Testis (tissue), 3 donors: Measurements from ENCODE around the gene TSPAN12. TPM values are rescaled to one million over a fixed set of nuclear protein-coding genes. Genes with fewer than 3 reads are reported as not detected.

ENCODE experiments used
- DNase-seq: peaks from one replicate; pipeline ENCODE4 v3.0.0-alpha.2; 2019
- H3K27ac ChIP-seq, 2 donors: fragments of 200-600 bp; sonication (generic); one replicate each; pipeline ENCODE4 v1.5.1; 2019
- H3K27me3 ChIP-seq: fragments of 200-600 bp; sonication (generic); one replicate; pipeline ENCODE4 v1.5.1; 2019
- H3K36me3 ChIP-seq: fragments of 200-600 bp; sonication (generic); one replicate; pipeline ENCODE4 v1.5.1; 2017; ENCODE audit warnings: low read depth; ENCODE audit errors: missing control alignments
- H3K4me1 ChIP-seq: fragments of 200-600 bp; sonication (generic); one replicate; pipeline ENCODE4 v1.5.1; 2019
- H3K4me3 ChIP-seq, 2 donors: fragments of 200-600 bp; sonication (generic); one replicate each; pipeline ENCODE4 v1.5.1; 2017 to 2019
- H3K9me3 ChIP-seq: fragments of 200-600 bp; sonication (generic); one replicate; pipeline ENCODE4 v1.5.1; 2017
- POLR2A ChIP-seq: fragments of 450-650 bp; IDR thresholded peaks from one replicate; pipeline ENCODE4 v1.6.1; 2017; ENCODE audit warnings: antibody characterized with exemption, mild to moderate bottlenecking, moderate library complexity
- WGBS, 2 donors: methylation state at CpG; one replicate each; pipeline ENCODE4 v1.1.5; 2018; 5-methylcytosine and 5-hydroxymethylcytosine counted together
- intact Hi-C: fragments of 100-400 bp; cut with DNase I; formaldehyde crosslinking; loops from one replicate; pipeline ENCODE4 v1.15.1; 2023; ENCODE audit warnings: low total_unique reads
- polyA plus RNA-seq: library from polyadenylated mRNA; stranded (reverse); fragments of 350-450 nt; fragmentation: Illumina TruSeq; extraction: RNeasy Lipid Tissue Mini Kit (QIAGEN cat#74804); gene quantifications from one replicate; pipeline ENCODE4 v1.2.3, GENCODE V29; 2014; ENCODE audit warnings: low read depth, low replicate concordance; ENCODE audit not compliant: insufficient read depth
- total RNA-seq, 2 donors: library from RNA; depleted of rRNA; stranded (reverse); fragments of >200 nt; gene quantifications; one replicate each; pipeline ENCODE4 v1.2.3, GENCODE V29; 2016
- TF ChIP-seq, protein P1 (sequence below), 3 experiments: fragments of 450-650 bp in 2 of 3; fragments of 200-600 bp in 1 of 3; sonication (generic) in 1 of 3; IDR thresholded peaks; one replicate each; pipeline ENCODE4 v1.5.1; 2016 to 2019; ENCODE audit warnings: antibody characterized with exemption in 3 of 3, mild to moderate bottlenecking in 2 of 3, moderate library complexity in 1 of 3

TSPAN12 gene
- total and polyA plus RNA-seq, 3 donors from 2014 or later = 4.3 to 6.6 (median 6.3) TPM

- TF ChIP-seq, protein P1, sequence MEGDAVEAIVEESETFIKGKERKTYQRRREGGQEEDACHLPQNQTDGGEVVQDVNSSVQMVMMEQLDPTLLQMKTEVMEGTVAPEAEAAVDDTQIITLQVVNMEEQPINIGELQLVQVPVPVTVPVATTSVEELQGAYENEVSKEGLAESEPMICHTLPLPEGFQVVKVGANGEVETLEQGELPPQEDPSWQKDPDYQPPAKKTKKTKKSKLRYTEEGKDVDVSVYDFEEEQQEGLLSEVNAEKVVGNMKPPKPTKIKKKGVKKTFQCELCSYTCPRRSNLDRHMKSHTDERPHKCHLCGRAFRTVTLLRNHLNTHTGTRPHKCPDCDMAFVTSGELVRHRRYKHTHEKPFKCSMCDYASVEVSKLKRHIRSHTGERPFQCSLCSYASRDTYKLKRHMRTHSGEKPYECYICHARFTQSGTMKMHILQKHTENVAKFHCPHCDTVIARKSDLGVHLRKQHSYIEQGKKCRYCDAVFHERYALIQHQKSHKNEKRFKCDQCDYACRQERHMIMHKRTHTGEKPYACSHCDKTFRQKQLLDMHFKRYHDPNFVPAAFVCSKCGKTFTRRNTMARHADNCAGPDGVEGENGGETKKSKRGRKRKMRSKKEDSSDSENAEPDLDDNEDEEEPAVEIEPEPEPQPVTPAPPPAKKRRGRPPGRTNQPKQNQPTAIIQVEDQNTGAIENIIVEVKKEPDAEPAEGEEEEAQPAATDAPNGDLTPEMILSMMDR (IDR thresholded peaks at IDR 0.05) = no peak
- Histone ChIP-seq H3K27ac (no peak overlapping the region), H3K4me1 (no peaks in the 10 kb centered on the region), H3K9me3 (no peaks in the 10 kb centered on the region), H3K4me3 (no peak overlapping the region), H3K27me3 (no peaks in the 10 kb centered on the region), H3K36me3 (no peaks in the 10 kb centered on the region)
- no peak for DNase-seq
- WGBS, 2 donors = 84 to 86% methylated on average over 1 of the region's 1 CpG
- intact Hi-C loops = no loop called here
Observed at GRCh38 chr7:120836556-120837115, 21.3 kb downstream of the TSPAN12 start.

DNA sequence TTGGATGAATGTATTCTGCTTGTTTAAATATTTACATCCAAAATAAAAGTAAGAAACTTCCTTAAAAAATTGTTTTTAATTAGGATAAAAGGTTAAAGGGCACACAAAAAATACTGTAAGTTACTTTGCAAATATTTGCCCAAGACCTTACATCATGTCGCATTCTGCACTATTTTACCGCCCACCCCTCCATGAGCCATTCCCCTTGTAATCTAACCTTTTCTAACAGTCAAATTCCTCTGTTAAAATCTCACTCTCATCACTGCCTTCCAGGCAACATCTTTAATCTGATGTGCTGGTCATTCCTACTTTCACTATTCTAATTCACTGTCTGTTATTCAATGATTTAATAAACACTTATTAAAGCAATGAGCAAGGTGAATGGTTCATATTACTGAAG, 23.2 kb downstream of the TSPAN12 start:
- Histone ChIP-seq H3K4me3 (no peak overlapping the region), H3K9me3 (no peaks in the 10 kb centered on the region), H3K27me3 (no peaks in the 10 kb centered on the region), H3K27ac (no peak overlapping the region), H3K4me1 (no peaks in the 10 kb centered on the region), H3K36me3 (no peaks in the 10 kb centered on the region)
- no peak for DNase-seq
- 95% methylated on average over 2 of the region's 2 CpGs for WGBS, 2 donors
- TF ChIP-seq, protein P1 (IDR thresholded peaks at IDR 0.05) = no peak
- intact Hi-C loops = no loop called here

GRCh38 chr7:120833546-120833945, 24.4 kb downstream of the TSPAN12 start:
- Histone ChIP-seq H3K4me1 (no peaks in the 10 kb centered on the region), H3K27ac (no peak overlapping the region), H3K9me3 (no peaks in the 10 kb centered on the region), H3K27me3 (no peaks in the 10 kb centered on the region), H3K4me3 (no peak overlapping the region), H3K36me3 (no peaks in the 10 kb centered on the region)
- DNase-seq = no peak
- intact Hi-C loops = no loop called here
- TF ChIP-seq, protein P1 (IDR thresholded peaks at IDR 0.05) = no peak
- no peak for TF ChIP-seq POLR2A
- WGBS, 2 donors = 79 to 91% methylated on average over 2 of the region's 2 CpGs

- Histone ChIP-seq H3K27ac (no peak overlapping the region), H3K4me1 (no peaks in the 10 kb centered on the region), H3K4me3 (no peak overlapping the region), H3K9me3 (no peaks in the 10 kb centered on the region), H3K36me3 (no peaks in the 10 kb centered on the region), H3K27me3 (no peaks in the 10 kb centered on the region)
- 89 to 93% methylated on average over 2 of the region's 2 CpGs for WGBS, 2 donors
- TF ChIP-seq POLR2A = no peak
- TF ChIP-seq, protein P1 (IDR thresholded peaks at IDR 0.05) = no peak
- intact Hi-C loops = no loop called here
- no peak for DNase-seq
Observed at GRCh38 chr7:120832803-120833202, 25.1 kb downstream of the TSPAN12 start.

- TF ChIP-seq, protein P1 (IDR thresholded peaks at IDR 0.05) = no peak
- no peak for TF ChIP-seq POLR2A
- Histone ChIP-seq H3K27ac (no peak overlapping the region), H3K36me3 (no peaks in the 10 kb centered on the region), H3K27me3 (no peaks in the 10 kb centered on the region), H3K9me3 (no peaks in the 10 kb centered on the region), H3K4me1 (no peaks in the 10 kb centered on the region), H3K4me3 (no peak overlapping the region)
- intact Hi-C loops = no loop called here
- no peak for DNase-seq
- 93 to 96% methylated on average over 1 of the region's 1 CpG for WGBS, 2 donors
Observed at GRCh38 chr7:120831260-120831659, 26.7 kb downstream of the TSPAN12 start.
